NCI-H2081 (cell line): ENCODE measurements around the gene SPEN.

Experiments
- DNase-seq, 2 experiments: peaks; one replicate each; lab custom pipeline; 2025; lab: John Stamatoyannopoulos, UW

Gene SPEN

GRCh38 chr1:15935056-15935950 is 87.8 kb downstream of the SPEN start:
- no peak for DNase-seq

- no peak for DNase-seq
Measured at GRCh38 chr1:15936025-15936424, 88.5 kb downstream of the SPEN start.

GRCh38 chr1:15937146-15937545 is 89.6 kb downstream of the SPEN start:
- DNase-seq: no peak

- peak in 1 of 2 experiments; percentile 25 for DNase-seq
Measured at GRCh38 chr1:15937706-15938168, 90.2 kb downstream of the SPEN start.

- DNase-seq: no peak
Measured at GRCh38 chr1:15938628-15939161, 91.2 kb downstream of the SPEN start.

GRCh38 chr1:15939181-15940109 is 91.9 kb downstream of the SPEN start:
- no peak for DNase-seq

- no peak for DNase-seq
Measured at GRCh38 chr1:15940110-15941043, 92.9 kb downstream of the SPEN start.

GRCh38 chr1:15941044-15941840 is 93.7 kb downstream of the SPEN start:
- no peak for DNase-seq

- DNase-seq: no peak
Measured at GRCh38 chr1:15941899-15942660, 94.6 kb downstream of the SPEN start.

- no peak for DNase-seq
Measured at GRCh38 chr1:15942661-15943327, 95.3 kb downstream of the SPEN start.

- DNase-seq: no peak
Measured at GRCh38 chr1:15943328-15943991, 96.0 kb downstream of the SPEN start.

- no peak for DNase-seq
Measured at GRCh38 chr1:15943992-15944307, 96.4 kb downstream of the SPEN start.

GRCh38 chr1:15944308-15945010 is 97.0 kb downstream of the SPEN start:
- DNase-seq: no peak

- no peak for DNase-seq
Measured at GRCh38 chr1:15945011-15945831, 97.7 kb downstream of the SPEN start.

- no peak for DNase-seq
Measured at GRCh38 chr1:15945832-15946448, 98.4 kb downstream of the SPEN start.

GRCh38 chr1:15946571-15947381 is 99.3 kb downstream of the SPEN start:
- DNase-seq: no peak
